GM12801 (cell line): ENCODE data around the gene CEP112.

Experiments used
- TF ChIP-seq, protein P1 (sequence below): IDR thresholded peaks from one replicate; pipeline ENCODE4 v1.5.1; 2011; ENCODE audit warnings: control low read depth; ENCODE audit not compliant: insufficient read length; ENCODE audit errors: extremely low read depth

Gene CEP112

DNA sequence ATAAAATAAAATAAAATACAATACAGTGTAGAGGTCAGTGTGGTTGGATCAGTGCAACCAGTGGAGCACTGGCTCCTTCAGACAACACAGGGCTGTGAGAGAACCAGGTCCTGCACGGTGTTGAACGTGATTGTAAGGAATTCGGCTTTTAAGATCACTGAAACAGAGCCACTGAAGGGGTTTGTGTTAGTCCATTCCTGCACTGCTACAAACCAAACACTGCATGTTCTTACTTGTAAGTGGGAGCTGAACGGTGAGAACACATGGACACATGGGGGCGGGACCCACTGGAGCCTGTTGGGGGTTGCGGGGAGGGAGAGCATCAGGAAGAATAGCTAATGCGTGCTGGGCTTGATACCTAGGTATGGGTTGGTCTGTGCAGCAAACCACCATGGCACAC is 437.3 kb downstream of the CEP112 start:
- TF ChIP-seq, protein P1, sequence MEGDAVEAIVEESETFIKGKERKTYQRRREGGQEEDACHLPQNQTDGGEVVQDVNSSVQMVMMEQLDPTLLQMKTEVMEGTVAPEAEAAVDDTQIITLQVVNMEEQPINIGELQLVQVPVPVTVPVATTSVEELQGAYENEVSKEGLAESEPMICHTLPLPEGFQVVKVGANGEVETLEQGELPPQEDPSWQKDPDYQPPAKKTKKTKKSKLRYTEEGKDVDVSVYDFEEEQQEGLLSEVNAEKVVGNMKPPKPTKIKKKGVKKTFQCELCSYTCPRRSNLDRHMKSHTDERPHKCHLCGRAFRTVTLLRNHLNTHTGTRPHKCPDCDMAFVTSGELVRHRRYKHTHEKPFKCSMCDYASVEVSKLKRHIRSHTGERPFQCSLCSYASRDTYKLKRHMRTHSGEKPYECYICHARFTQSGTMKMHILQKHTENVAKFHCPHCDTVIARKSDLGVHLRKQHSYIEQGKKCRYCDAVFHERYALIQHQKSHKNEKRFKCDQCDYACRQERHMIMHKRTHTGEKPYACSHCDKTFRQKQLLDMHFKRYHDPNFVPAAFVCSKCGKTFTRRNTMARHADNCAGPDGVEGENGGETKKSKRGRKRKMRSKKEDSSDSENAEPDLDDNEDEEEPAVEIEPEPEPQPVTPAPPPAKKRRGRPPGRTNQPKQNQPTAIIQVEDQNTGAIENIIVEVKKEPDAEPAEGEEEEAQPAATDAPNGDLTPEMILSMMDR: no peak

DNA sequence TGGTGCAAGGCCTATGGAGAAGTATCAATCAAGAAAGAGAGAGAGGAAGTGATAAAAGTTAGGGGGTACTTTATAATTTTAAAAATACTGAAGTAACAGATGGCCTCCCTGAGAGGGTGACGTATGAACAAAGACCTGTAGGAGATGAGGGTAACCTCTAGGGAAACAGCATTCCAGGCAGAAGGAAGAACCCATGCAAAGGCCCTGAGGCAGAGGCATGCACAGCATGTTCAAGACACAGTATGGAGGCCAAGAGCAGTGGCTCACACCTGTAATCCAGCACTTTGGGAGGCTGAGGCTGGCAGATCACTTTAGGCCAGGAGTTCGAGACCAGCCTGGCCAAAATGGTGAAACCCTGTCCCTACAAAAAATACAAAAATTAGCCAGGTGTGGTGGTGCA is 437.9 kb downstream of the CEP112 start:
- TF ChIP-seq, protein P1: no peak

DNA sequence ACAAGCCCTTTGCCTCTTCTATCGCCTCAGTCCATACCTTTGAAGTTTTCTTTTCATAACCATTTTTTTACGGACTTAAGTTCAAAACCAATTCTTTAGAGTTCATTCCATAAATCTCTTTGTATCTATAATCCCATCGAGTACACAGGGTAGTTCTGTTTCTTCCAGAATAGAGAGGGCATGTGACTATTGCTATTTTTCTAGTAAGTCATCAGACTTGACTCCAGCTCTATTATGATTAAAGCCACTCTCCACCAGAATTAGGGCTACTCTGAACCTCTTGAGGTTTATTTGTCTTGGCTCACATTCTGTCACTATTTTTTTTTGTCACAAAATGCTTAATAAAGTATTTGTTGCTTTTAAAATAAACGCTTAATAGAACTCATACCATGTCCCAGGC is 438.6 kb downstream of the CEP112 start:
- TF ChIP-seq, protein P1: no peak

DNA sequence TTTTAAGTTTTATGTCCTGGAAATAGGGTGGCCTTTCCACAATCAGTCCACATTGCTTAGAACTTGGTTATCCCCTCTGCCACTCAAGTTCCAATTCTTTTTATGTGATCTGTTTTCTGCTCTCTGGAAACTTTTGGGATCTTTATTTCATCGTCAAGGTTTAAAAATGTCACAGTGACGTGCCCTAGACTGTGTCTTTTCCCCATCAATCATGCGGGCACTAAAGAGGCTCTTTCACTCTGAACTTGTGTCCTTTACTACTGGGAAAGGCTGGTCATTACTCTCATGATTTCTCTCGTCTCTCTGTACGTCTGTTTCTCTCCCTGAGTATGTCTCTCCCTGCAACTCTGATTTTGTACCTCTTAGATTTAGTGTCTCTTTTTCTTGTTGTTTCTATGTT is 440.7 kb downstream of the CEP112 start:
- TF ChIP-seq, protein P1: no peak

DNA sequence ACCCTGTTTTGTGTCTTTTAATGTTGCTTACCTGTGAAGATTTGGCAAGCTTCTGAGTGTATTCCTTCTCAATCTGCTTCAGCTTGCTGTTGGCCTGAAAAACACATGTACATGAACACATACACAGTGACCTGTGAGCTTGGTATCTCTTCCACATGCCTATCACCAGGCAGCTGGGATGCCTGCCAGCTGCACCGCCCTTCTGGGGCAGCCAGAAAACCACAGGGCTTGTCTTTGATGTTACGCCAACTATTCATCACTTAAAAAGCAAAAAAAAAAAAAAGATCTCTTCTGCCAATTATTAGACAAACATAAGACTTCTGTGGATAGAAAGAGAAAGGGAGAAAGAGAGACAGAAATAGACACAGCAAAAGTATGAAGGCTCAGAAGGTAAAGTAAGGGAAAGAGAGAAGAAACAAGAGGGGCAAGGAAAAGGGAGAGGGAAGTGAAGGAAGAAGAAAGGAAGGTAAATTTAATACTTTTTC is 441.3 kb downstream of the CEP112 start:
- TF ChIP-seq, protein P1: no peak

DNA sequence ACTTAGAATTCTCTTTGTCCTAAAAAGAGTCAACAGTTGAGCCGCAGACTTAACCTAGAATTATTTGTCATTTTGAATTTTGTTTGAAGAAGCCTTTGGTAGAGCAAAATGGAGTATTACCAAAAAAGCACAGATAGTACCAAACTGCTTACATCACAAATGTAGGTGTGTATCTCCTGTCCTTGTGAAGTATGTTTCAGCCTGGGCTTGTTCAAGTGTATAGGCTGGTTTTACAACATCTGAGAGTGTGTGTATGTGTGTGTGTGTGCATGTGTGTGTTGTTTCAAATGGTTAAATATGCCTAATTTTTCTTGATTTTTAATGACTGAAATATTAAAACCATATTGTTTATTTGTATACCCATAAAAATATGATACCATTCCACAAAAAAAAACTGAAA is 441.8 kb downstream of the CEP112 start:
- TF ChIP-seq, protein P1: no peak

DNA sequence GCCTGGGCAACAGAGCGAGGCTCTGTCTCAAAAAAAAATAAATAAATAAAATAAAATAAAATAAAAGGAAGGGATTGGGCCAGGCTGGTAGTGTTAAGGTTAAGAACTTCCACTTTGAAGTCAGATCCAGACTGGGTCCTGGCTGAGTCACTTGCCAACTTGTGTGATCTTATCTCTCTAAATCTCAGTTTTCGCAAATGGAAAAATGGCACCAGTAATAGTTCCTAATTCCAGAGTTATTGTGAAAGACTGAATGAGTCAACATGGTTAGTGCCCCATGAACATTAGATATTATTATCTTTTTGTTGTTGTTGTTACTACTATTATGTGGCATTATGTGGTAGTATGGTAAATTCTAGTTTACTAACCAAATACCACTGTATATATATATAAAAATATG is 442.5 kb downstream of the CEP112 start:
- TF ChIP-seq, protein P1: no peak

DNA sequence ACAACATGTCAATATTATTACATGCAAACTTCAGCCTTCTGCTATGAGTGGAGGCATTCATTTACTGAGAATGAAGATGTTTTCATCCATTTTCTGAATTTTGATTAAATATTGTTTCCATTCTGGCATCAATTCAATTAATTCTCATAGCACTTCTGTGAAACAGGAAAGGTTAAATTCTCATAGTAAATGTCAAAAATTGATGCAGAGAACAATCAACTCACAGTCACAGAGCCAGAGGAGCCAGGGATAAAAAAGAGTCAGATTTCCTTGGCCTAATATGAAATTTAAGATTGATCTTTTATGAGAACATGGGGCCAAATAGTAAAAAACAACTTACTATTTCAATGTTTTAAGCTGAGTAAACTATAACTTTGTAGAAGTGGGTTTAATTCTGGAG is 446.7 kb downstream of the CEP112 start:
- TF ChIP-seq, protein P1: no peak
